Stomach (tissue), 9 donors: Measurements from ENCODE around the gene CRIM1. TPM values are rescaled to one million over a fixed set of nuclear protein-coding genes. Genes with fewer than 3 reads are reported as not detected.

Source experiments
- DNase-seq, 2 donors: peaks; one replicate each; pipeline versions ENCODE4 v3.0.0 to v3.0.0-alpha.2; 2013 to 2019
- H3K27ac ChIP-seq, 5 donors: fragments of 200-600 bp in 4 of 5; sonication (generic) in 4 of 5; one replicate each; pipeline ENCODE4 v1.5.1; 2013 to 2019; ENCODE audit warnings: mild to moderate bottlenecking in 1 of 5, moderate library complexity in 1 of 5
- H3K27me3 ChIP-seq, 3 donors: fragments of 200-600 bp; sonication (generic); one replicate each; pipeline ENCODE4 v1.5.1; 2017 to 2019; ENCODE audit warnings: mixed run types in 1 of 3
- H3K36me3 ChIP-seq, 4 donors: fragments of 200-600 bp; sonication (generic); 1 replicate in 3 of 4; 2 replicates in 1 of 4; pipeline ENCODE4 v1.5.1; 2016 to 2019
- H3K4me1 ChIP-seq, 4 donors: fragments of 200-600 bp; sonication (generic); one replicate each; pipeline ENCODE4 v1.5.1; 2016 to 2019
- H3K4me3 ChIP-seq, 4 donors: fragments of 200-600 bp; sonication (generic) in 3 of 4; one replicate each; pipeline ENCODE4 v1.5.1; 2016 to 2019; ENCODE audit warnings: mild to moderate bottlenecking in 1 of 4
- H3K9me3 ChIP-seq, 4 donors: fragments of 200-600 bp; sonication (generic); one replicate each; pipeline ENCODE4 v1.5.1; 2016 to 2019
- EP300 ChIP-seq: sonication (generic); formaldehyde crosslinking; IDR thresholded peaks from one replicate; pipeline ENCODE4 v1.6.1; 2017; ENCODE audit warnings: antibody characterized with exemption
- POLR2A ChIP-seq, 4 donors: fragments of 450-650 bp; IDR thresholded peaks; one replicate each; pipeline ENCODE4 v1.6.1; 2016; ENCODE audit warnings: antibody characterized with exemption in 4 of 4, control low read depth in 2 of 4, mild to moderate bottlenecking in 1 of 4, moderate library complexity in 1 of 4
- POLR2AphosphoS5 ChIP-seq, 3 donors: sonication (generic); formaldehyde crosslinking; IDR thresholded peaks; one replicate each; pipeline ENCODE4 v1.6.1; 2016; ENCODE audit warnings: antibody characterized with exemption in 3 of 3
- WGBS, 5 donors: extraction: QIAGEN DNeasy Blood & Tissue Kit in 3 of 5; methylation state at CpG; one replicate each; pipeline versions ENCODE4 v1.1.5 to v1.1.7; 2013 to 2018; 5-methylcytosine and 5-hydroxymethylcytosine counted together
- intact Hi-C: fragments of 100-400 bp; cut with DNase I; formaldehyde crosslinking; loops from one replicate; pipeline ENCODE4 v1.15.1; 2023; ENCODE audit warnings: low total_unique reads
- polyA plus RNA-seq, 3 donors: library from polyadenylated mRNA; stranded (reverse); fragments of 200-250 nt; gene quantifications; one replicate each; pipeline ENCODE4 v1.2.3, GENCODE V29; 2013
- total RNA-seq, 5 donors: library from RNA; depleted of rRNA; stranded (reverse); fragments of >200 nt; gene quantifications; one replicate each; pipeline versions ENCODE4 v1.1.0 to v1.2.3, GENCODE V29; 2014 to 2016
- TF ChIP-seq, protein P1 (sequence below), 7 experiments: fragments of 450-650 bp in 4 of 7; fragments of 200-600 bp in 3 of 7; sonication (generic) in 3 of 7; IDR thresholded peaks; one replicate each; pipeline ENCODE4 v1.5.1; 2016 to 2019; ENCODE audit warnings: antibody characterized with exemption in 7 of 7, control low read depth in 2 of 7, mild to moderate bottlenecking in 1 of 7
- donor health status: healthy with polysubstance abuse.
- donor health status: Bipolar disorder and iron deficiency.
- donor health status: healthy.

CRIM1 gene
- total and polyA plus RNA-seq, 8 donors: 3.1 to 158 (median 50.7) TPM

DNA sequence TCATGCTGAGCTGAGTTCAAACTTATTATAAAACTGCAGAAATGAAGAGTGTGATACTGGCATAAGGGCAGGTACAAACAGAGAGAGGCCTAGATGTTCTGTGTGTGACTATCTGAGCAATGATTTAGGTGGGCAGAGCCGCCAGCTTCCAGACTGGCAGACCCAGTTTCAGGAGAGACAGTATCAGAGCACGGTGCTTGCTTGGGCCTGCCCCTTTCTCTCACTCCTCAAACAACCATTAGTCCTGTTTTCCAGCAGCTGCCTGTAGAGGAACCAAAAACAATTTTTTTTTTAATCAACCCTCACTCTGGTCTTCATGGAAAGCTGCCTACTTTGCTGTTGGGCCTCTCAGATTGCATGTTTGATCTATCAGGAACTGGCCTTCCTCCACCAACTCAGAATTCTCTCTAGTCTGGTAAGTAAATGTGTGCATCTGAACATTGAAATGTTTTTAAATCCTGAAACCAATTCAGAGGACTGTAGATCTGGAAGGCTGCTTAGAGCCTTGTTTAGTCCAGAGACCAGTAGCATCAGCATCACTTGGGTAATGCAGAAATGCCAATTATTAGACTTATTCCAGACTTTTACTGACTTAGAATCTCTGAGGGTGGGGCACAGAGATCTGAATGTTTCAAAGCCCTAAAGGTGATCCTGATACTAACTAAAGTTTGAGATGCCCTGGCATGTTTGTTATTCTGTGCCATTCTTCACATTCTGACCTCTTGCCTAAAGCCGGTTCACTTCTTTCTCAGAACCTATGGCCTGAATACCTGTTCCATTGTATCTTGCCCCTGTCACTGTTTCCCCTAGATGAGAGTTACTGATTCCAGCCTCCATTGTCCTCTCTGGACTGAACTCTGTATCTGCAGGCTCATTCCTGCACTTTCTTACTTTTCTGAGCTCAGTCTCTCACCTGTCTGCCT is 24.8 kb upstream of the CRIM1 start:
- no peak overlapping the region for H3K27ac ChIP-seq
- 67 to 74% (median 72%) methylated on average over 3 of the region's 3 CpGs for WGBS, 5 donors

GRCh38 chr2:36333350-36334012 is 22.1 kb upstream of the CRIM1 start:
- Histone ChIP-seq H3K36me3 (no peaks in the 10 kb centered on the region), H3K27ac (no peak overlapping the region), H3K9me3 (no peaks in the 10 kb centered on the region), H3K27me3 (no peaks in the 10 kb centered on the region), H3K4me1 (peaks cover 0 to 4% (median 2%) of the 10 kb centered on the region in 4 donors), H3K4me3 (no peak overlapping the region)
- peak in 1 of 2 donors; percentile 36 for DNase-seq
- intact Hi-C loops: no loop called here
- WGBS, 5 donors: 44 to 55% (median 52%) methylated on average over 4 of the region's 4 CpGs
- TF ChIP-seq POLR2AphosphoS5 (IDR thresholded peaks at IDR 0.05): no peak
- TF ChIP-seq EP300: no peak
- TF ChIP-seq, protein P1, sequence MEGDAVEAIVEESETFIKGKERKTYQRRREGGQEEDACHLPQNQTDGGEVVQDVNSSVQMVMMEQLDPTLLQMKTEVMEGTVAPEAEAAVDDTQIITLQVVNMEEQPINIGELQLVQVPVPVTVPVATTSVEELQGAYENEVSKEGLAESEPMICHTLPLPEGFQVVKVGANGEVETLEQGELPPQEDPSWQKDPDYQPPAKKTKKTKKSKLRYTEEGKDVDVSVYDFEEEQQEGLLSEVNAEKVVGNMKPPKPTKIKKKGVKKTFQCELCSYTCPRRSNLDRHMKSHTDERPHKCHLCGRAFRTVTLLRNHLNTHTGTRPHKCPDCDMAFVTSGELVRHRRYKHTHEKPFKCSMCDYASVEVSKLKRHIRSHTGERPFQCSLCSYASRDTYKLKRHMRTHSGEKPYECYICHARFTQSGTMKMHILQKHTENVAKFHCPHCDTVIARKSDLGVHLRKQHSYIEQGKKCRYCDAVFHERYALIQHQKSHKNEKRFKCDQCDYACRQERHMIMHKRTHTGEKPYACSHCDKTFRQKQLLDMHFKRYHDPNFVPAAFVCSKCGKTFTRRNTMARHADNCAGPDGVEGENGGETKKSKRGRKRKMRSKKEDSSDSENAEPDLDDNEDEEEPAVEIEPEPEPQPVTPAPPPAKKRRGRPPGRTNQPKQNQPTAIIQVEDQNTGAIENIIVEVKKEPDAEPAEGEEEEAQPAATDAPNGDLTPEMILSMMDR (IDR thresholded peaks at IDR 0.05): no peak
- no peak for TF ChIP-seq POLR2A (IDR thresholded peaks at IDR 0.05)

More for the DNA sequence above, 24.8 kb upstream of the CRIM1 start:
- intact Hi-C loops: no loop called here
- Histone ChIP-seq H3K4me1 (peaks cover 0 to 4% (median 2%) of the 10 kb centered on the region in 4 donors), H3K27me3 (no peaks in the 10 kb centered on the region), H3K36me3 (no peaks in the 10 kb centered on the region), H3K4me3 (no peak overlapping the region), H3K9me3 (no peaks in the 10 kb centered on the region)
- TF ChIP-seq POLR2A (IDR thresholded peaks at IDR 0.05) (no peak), EP300 (no peak), POLR2AphosphoS5 (IDR thresholded peaks at IDR 0.05) (no peak)
- TF ChIP-seq, protein P1 (IDR thresholded peaks at IDR 0.05): no peak
- DNase-seq: no peak

GRCh38 chr2:36335597-36335996 is 20.0 kb upstream of the CRIM1 start:
- no peaks in the 10 kb centered on the region for H3K27me3 ChIP-seq
- WGBS, 5 donors: 74 to 86% (median 77%) methylated on average over 5 of the region's 5 CpGs
- H3K4me3 ChIP-seq: no peak overlapping the region
- H3K9me3 ChIP-seq: no peaks in the 10 kb centered on the region
- intact Hi-C loops: no loop called here
- DNase-seq: no peak
- H3K27ac ChIP-seq: no peak overlapping the region
- H3K4me1 ChIP-seq: peaks cover 0 to 1% (median 0%) of the 10 kb centered on the region in 4 donors
- TF ChIP-seq POLR2AphosphoS5 (IDR thresholded peaks at IDR 0.05) (no peak), POLR2A (IDR thresholded peaks at IDR 0.05) (no peak), EP300 (no peak)
- TF ChIP-seq, protein P1 (IDR thresholded peaks at IDR 0.05): no peak
- H3K36me3 ChIP-seq: no peaks in the 10 kb centered on the region

- DNase-seq: no peak
- H3K4me3 ChIP-seq: no peak overlapping the region
- TF ChIP-seq, protein P1 (IDR thresholded peaks at IDR 0.05): no peak
- no peak for TF ChIP-seq POLR2AphosphoS5 (IDR thresholded peaks at IDR 0.05)
- no peak for TF ChIP-seq POLR2A (IDR thresholded peaks at IDR 0.05)
- no peak for TF ChIP-seq EP300
- no peak overlapping the region for H3K27ac ChIP-seq
- no peaks in the 10 kb centered on the region for H3K4me1 ChIP-seq
- 91 to 96% (median 93%) methylated on average over 2 of the region's 2 CpGs for WGBS, 5 donors
- no peaks in the 10 kb centered on the region for H3K36me3 ChIP-seq
- H3K27me3 ChIP-seq: no peaks in the 10 kb centered on the region
- H3K9me3 ChIP-seq: no peaks in the 10 kb centered on the region
- intact Hi-C loops: no loop called here
These were observed 19.3 kb upstream of the CRIM1 start for GRCh38 chr2:36336321-36336720.
